Activated CD4-positive, CD25-positive, alpha-beta regulatory T cell treated with anti-CD3 and anti-CD28 coated beads, Interleukin-2, amount 50 U/mL, for 16 hours (primary cell): ENCODE results near the gene ENTPD8.

Experiments
- DNase-seq: peaks from one replicate; pipeline ENCODE4 v3.0.0-alpha.2; 2020; ENCODE audit warnings: low read depth, low spot score

ENTPD8 gene

DNA sequence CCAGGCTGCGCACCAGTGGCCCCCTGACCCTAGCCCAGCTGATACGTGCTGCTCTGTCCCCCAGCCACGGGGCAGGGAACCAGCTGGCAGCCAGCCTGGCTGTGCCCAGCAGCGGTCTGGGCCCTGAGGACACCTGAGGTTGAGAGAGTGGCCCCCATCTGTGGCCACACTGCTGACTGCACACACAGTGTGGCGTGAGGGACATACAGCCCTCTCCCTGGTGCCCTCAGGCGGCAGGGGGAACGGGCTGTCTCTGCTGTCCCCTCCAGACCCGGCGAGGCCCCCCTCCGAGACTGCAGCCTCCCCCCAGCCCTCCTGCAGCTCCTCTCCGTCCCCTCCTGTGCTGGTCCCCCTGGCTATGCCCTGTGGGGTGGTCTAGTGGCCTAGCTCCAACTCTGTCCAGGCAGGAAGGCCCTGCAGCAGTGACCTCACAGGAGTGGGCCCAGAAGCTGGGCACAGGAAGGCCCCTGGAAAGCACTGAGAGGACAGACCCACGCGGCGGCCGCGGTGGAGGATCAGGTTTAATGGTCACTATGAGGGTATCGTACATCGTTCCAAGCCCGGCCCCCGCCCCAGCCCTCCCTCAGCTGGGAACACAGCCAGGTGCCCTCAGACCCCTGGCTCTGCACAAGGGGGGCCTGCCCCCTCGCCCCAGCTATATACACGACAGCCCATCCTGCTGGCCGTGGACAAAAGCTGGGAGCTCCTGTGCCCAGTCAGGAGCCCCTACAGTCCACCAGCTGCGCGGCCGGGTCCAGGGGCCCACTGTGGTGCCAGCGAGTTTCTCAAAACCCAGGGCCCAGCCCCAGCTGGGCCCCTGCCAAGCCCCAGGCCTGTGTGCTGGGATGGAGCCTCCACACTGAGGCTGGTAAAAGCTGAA lies 6.8 kb upstream of the ENTPD8 start:
- DNase-seq, result no peak

DNA sequence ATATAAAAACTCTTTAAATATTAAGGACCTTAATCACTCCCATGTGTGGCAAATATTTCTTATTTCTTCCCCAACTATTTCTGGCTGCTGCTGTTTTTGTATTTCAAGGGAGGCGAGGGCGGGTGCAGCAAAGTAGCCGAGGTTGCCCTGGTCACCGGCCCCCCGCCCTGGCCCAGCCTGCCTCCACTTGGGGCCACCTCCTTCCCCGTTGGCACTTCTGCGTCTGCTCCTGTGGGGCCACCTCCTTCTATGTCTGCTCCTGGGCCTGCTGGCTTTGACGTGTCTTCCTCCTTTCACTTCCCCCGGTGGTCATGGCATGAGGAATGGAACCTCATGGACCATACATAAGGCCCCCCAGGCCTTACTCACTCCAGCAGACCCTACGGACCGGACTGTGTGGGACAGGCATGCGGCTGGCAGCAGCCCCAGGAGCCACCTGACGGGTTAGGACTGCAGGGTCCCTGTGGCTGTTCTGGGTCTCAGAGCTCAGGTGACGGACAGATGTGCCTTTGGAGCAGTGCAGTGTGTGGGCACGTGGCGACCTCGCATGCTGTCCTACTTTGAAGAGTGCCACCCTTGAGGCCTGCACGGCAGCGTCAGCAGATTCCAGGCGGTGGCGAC lies 5.8 kb upstream of the ENTPD8 start:
- DNase-seq, result no peak

DNA sequence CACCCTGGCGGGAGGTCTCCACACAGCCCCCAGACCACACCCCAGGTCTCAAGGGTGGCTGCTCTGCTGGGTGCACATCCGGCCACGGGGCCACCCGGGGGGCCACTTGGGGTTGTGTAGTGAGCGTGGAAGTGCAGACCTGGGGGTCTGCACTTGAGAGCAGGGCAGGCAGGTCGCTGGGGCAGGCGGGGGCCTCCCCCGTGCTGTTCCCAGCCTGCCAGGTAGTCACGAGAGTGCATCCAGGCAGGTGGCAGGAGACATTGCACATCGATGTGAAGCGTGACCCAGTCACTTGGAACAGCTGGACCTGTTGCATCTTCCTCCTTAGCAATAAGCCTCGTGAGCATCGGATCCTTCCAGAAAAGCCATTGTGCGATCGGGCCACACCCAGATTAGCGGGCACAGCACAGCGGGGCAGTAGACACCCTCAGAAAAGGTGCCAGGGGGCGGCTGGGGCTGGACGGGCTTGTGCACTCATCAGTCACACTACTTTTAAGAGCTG lies 4.8 kb upstream of the ENTPD8 start:
- no peak for DNase-seq

DNA sequence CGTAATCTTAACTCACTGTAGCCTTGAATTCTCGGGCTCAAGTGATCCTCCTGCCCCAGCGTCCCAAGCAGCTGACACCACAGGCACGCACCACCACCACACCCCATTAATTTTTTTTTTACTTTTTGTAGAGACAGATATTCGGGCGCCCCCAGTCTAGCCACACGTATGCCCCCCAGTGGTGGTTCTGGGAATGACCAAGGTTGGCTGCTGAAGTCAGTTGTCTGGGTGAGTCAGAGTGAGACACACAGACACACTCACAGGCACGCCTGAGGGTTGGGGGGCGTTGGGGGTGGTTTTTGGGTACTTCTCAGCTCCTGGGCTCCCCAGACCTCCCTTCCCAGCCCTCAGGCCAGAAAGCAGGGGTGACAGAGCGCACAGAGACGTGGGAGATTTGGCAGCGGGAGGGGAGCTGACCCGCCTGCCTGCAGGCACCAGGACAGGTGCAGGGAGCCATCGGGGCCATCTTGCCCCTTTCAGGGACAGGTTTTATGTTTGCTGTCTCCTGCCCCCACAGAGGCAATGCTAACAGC lies 4.2 kb upstream of the ENTPD8 start:
- peak; percentile 82 for DNase-seq

DNA sequence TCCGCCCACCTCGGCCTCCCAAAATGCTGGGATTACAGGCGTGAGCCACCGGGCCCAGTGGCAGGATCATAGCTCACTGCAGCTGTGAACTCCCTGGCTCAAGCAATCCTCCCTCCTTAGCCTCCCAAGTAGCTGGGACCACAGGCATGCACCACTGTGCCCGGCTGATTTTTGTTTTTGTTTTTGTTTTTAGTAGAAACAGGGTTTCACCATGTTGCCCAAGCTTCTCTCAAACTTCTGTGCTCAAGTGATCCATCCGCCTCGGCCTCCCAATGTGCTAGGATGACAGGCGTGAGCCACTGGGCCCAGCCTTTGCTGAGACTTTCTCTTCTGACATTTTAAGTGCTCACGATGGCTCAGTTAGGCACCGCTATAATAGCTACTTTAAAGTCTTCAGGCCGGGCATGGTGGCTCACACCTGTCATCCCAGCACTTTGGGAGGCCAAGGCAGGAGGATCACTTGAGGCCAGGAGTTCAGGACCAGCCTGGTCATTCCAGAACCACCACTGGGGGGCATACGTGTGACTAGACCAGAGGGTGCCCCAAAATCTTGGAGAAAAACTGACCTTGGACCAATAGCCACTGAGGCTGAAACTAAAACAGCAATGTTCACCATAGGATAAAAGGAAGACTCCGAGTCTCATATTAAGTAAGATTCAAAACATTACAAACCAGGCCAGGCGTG lies 3.1 kb upstream of the ENTPD8 start:
- DNase-seq, result no peak

DNA sequence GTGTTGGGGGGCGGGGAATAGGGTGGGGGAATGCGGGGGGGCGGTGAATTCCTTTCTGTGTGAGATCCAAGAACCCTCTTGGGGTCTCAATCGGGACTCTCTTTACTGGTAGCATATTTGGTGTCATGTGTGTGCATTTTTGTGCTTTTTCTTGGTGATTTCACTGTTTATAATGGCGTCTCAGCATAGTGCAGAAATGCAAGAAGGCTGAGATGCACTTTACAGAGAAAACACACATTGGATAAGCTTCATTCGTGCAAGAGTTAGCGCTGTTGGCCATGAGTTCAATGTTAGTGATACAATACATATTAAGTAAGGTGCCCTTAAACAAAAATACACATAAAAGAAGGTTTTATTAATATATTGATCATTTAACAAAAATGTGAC lies 771 bp upstream of the ENTPD8 start:
- no peak for DNase-seq

DNA sequence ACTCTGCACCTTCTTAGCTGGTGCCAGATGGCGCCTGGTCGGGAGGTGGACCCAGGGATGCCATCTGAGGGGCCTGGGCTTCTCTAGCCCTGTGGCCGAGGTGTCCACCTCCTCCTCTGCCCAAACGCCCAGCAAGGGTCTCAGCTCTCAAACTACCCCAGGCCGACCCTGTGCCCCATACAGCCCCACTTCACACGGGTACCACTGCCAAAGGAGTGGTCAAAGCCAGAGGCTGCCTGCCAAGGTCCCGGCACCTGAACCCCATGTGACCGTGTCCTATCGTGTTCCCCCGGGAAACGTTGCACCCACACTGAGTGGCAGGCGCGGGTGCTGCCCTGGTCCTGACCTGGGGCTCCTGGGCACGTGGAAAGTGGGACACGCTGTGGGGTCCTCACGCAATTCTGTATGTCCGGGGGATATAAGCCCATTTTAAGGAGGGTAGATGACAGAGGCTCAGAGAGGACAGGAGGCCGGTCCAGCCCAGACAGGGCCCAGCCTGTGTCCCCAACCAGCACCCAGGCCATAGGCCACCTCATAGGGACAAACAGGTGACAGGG lies 1.9 kb downstream of the ENTPD8 start:
- DNase-seq, result no peak

DNA sequence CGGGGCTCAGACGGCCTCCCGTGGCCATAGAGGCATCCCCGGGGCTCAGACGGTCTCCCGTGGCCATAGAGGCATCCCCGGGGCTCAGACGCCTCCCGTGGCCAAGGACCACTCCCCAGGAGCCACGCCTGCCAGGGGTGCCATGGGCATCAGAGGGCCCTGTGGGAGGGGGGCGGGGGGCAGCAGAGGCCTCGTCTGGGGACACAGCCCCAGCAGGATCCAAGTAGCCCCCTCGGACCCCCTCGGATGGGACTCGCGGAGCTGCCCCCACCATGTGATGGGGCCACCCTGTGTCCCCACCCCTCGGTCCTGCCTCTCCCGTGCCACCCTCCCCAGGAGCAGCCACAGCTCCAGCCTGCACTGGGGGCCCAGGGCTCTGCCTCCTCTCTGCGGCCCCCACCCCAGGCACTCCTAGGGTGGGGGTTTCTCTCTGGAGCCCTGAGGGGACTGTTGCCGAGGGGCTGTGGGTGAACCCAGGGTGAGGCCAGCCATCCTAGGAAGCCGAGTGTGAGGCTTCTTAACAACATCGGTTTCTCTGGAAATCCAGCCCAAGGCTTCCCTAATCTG lies 2.5 kb downstream of the ENTPD8 start:
- no peak for DNase-seq

DNA sequence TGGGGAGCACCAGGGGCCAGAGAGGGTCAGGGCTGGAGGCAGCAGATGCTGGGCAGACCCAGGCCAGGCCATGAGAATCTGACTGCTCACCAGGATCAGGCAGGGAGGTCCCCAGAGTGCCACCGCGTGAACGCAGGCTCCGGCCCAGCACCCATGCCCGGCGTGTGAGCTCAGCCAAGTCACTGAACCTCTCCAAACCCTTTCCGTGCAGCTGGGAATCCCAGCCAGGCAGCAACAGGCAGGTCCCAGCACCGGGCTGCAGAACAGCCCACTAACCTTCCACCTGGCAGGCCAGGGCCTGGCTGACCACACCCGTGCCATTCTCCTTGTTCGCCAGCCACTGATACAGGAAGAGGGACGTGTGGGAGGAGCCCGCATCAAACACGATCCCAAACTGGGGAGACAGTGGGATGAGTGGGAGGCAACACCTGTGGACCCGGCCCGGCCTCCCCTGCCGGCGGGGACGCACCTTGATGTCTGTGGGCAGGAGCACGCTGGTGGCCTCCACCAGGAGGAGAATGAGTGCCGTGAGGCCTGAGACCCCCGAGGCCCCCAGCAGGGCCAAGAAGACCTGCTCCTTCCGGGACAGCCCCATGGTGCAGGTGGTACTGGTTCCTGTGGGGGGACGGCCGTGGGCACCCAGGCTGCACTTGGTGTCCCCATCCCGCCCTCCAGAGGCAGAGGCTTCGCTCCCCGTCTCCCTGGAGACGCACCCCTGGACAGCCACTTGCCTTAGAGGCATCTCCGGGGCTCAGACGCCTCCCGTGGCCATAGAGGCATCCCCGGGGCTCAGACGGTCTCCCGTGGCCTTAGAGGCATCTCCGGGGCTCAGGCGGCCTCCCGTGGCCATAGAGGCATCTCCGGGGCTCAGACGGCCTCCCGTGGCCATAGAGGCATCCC lies 3.2 kb downstream of the ENTPD8 start:
- no peak for DNase-seq

DNA sequence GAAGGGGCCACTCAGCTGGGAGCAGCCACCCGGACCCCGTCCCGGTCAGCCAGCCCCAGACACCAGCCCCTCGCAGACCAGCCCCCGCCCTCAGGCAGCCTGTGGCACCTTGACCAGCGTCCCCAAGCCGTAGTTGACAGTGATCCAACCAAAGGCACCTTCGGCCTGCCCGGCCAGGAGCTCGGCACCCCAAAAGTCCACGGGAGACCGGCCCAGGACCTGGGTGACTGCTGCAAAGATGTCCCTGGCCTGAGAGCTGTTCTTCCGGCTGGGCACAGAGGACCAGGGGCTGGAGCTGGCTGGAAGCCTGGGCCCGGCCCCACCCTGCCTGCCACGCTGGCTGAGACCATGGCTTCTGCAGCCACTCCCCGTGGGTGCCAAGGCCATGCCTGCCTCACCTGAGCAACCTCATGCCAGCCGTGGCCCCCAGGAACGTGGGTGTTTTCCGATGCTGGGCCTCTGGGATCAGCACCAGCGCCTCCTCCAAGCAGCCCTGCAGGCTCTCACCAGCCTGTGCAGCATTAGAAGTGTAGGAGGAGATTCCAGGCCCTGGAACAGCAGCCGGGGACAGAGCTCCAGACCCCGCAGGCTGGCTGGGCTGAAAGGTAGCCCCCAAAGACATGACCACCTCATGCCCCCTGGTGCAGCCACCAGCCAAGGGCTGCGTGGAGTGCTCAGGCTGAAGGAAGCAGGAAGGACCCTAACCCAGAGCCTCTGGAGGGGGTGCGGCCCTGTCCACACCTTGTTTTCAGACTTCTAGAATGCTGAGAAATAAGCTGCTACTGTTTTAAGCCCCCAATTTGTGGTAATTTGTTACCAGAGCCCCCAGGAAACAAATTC lies 4.2 kb downstream of the ENTPD8 start:
- DNase-seq, result no peak

DNA sequence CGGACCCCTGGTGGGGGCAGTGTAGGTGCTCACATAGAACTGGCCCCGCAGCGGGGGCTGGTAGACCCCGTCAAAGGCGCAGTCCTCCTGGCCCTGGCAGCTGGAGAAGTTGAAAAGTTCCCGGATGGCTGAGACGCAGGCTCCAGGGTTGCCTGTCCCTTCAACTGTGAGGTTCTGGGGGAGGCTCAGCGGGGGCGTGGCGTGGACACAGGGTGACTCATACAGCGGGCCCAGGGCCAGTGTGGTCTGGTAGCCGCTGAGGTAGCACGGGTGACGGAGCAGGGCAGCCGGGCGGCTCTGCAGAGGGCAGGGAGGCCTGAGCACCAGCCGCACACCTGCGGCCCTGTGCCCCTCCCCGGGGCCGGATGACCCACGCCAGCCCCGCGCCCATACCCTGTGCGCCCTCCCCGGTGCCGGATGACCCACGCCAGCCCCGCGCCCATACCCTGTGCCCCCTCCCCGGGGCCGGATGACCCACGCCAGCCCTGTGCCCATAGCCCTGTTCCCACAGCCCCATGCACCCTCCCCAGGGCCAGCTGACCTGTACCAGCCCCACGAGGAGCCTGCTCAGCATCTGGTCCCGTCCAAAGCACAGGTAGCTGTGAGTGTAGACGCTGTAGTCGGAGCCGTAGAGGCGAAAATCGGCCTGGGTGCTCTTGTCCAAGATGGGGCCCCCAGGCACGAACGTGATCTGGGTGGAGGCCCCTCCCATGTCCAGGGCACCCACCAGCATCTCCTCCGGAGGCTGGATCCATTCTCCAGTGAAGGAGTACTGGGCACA lies 5.0 kb downstream of the ENTPD8 start:
- DNase-seq, result no peak

DNA sequence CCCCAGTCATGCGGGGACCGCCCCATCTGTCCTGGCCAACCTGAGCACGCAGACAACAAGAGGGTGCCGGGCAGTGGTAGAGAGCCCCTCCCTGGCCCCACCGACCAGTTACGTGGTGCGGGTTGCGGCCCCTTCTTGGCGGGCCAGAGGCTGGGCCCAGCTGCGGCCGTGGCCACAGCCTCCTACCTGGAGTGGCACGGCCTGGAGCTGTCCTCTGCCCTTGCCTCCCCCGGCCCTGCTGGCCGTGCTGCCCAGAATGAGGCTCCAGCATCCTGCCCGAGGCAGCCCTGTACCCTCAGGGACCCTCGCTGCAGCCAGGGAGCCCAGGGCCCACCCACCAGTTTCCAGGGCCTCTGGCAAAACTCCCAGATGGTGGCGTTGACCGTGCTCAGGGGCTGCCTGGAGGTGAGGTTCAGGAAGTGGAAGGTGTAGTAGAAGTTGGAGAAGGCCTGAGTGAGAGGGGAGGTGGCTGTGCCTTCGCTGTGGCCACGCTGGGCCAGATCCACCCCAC lies 5.7 kb downstream of the ENTPD8 start:
- no peak for DNase-seq

DNA sequence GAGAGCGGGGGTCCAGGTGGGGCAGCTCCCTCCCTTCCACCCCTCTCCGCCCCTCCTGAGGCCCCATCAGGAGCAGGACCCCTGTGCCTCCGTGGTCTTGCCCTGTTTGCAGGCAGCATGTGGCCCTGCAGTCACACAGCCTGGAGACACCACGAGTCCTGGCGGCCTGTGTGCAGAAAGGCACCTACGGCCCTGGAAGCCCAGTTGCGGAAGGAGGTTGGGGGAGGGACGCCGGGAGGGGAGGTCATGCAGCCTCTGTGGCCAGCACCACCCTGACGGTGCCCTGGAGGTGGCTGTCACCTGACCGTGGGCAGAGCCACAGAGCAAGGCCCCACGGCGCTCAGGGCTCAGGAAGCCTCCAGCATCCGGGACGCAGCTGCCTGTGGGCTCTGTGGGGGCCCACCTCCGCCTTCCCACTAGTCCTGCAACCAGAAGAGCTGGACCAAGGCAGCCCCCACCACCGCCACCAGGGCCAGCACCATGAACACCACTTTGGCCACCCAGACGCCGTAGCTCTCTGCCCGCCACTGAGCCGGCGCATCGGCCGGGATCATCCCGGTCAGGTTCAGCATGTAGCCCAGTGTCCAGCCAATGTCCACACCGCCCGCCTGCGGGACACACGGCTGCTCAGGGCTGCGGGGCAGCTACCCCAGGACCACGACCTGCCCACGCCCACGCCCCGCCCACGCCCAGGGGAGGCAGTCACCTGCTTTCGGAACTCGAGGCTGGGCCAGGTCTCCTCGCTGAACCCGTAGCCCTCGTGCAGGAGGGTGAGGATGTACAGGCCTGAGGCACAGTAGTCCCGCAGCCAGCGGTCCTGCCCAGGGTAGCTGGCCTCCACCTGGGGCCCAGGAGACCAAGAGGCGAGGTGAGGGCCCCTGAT lies 6.4 kb downstream of the ENTPD8 start:
- DNase-seq, result no peak

DNA sequence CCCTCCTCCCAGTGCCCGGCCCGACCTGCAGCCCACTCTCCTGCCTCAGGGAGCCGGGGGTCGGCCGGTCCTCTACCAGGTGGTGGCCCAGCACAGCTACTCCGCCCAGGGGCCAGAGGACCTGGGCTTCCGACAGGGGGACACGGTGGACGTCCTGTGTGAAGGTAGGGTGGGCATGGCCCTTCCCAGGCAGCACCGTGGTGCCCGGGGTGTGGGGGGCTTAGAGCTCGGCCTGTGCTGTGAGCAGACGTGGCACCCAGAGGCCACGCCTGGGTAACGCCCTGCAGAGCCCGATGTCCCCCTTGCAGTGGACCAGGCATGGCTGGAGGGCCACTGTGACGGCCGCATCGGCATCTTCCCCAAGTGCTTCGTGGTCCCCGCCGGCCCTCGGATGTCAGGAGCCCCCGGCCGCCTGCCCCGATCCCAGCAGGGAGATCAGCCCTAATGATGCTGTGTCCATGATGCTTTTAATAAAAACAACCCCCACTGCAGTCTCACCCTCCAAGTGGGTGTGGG lies 7.2 kb downstream of the ENTPD8 start:
- no peak for DNase-seq

DNA sequence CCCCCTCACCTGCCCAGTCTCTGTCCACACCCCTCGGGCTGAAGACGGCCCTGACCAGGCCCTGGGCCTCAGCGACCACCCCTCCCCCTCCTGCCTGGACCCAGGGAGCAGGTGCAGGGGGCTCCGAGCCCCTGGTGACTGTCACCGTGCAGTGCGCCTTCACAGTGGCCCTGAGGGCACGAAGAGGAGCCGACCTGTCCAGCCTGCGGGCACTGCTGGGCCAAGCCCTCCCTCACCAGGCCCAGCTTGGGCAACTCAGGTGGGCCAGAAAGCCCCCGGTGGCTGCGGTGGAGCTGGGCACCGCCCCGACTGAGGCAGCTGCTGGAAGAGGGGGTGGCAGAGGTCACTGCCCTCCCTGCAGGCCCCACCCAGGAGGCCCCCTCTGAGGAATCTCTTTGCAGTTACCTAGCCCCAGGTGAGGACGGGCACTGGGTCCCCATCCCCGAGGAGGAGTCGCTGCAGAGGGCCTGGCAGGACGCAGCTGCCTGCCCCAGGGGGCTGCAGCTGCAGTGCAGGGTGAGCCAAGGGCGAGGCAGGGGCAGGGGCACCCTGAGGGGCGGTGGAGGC lies 7.7 kb downstream of the ENTPD8 start:
- no peak for DNase-seq

DNA sequence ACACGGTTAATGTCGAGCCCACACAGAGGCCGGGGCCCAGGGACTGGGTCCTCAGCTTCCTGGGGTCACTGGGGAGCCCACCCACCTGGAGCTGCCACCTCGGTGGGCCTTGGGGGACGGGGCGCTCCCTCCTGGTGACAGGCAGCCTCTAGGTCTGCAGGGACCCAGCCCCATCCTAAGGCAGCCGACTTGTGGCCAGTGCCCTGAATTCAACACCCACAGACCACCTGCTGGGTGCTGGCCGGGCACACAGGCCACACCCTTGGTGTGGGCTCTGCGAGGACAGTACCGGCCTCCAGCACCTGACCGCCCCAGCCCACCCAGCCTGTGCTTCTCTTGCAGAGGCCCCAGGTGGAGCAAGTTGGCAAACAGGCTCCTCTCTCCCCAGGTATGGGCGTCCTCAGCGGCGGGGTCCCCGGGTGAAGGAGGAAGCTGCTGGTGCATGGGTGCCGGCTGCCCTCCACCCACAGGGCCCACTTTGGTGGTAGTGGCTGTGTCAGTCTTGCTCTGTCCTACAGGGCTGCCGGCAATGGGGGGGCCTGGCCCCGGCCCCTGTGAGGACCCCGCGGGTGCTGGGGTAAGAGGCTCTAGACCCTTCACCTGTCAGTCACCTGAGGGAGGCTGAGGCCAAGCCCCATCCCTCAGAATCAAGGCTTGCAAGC lies 8.3 kb downstream of the ENTPD8 start:
- DNase-seq, result no peak
